ENCODE measurements around the gene HAUS1.
"Not testable (repeated sequence)": the region's sequence is repeated elsewhere in the genome, so short reads cannot be mapped to it uniquely, and the experiment has no call there.

Gene HAUS1

DNA sequence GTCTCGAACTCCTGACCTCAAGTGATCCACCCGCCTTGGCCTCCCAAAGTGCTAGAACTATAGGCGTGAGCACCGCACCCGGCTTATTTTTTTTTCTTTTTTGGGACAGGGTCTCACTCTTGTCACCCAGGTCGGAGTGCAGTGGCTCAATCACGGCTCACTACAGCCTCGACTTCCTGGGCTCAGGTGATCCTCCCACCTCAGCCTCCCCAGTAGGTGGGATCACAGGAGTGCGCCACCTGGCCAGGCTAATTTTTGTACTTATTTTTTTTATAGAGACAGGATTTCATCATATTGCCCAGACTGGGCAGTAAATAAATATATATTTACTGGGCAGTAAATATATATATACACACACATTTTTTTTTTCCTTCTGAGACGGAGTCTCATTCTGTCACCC lies 8.7 kb upstream of the HAUS1 start:
- no peak for DNase-seq

DNA sequence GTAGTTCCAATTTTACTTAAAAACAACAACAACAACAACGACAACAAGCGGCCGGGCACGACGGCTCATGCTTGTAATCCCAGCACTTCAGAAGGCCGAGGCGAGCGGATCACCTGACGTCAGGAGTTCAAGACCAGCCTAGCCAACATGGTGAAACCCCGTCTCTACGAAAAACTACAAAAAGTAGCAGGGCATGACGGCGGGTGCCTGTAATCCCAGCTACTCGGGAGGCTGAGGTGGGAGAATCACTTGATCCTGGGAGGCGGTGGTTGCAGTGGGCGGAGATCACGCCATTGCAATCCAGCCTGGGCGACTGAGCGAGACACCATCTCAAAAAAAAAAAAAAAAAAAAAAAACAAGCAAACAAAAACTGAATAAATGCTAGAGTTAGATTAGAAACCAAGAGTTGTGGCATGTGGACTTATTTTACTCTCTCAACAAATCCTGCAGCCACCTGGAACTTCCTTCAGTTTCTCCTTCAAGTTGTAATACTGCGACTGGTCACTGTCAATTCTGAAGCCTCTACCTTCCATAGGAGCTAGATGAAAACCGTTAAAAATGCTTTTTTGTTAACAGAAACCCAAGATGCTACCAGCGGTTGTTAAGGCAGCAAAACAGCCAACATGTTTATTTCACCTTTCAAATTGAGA lies 7.4 kb upstream of the HAUS1 start:
- DNase-seq, result no peak

DNA sequence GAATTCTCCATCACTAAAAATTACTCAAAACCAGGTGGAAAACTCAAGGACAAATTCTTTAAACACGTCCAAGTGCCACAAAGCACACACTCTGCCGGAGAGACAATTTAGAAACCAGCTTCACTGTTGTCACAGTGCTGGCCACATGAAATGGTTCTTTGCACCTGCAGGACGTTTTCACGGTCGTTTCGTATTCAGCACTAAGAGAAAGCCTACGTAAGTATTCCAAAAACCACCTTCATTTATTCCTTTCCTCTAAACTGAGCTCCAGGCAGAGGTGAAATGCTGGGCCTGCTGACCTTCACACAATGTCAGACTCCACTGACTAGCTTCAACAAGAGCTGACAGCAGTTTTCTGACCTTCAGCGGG lies 6.8 kb upstream of the HAUS1 start:
- no peak for DNase-seq

DNA sequence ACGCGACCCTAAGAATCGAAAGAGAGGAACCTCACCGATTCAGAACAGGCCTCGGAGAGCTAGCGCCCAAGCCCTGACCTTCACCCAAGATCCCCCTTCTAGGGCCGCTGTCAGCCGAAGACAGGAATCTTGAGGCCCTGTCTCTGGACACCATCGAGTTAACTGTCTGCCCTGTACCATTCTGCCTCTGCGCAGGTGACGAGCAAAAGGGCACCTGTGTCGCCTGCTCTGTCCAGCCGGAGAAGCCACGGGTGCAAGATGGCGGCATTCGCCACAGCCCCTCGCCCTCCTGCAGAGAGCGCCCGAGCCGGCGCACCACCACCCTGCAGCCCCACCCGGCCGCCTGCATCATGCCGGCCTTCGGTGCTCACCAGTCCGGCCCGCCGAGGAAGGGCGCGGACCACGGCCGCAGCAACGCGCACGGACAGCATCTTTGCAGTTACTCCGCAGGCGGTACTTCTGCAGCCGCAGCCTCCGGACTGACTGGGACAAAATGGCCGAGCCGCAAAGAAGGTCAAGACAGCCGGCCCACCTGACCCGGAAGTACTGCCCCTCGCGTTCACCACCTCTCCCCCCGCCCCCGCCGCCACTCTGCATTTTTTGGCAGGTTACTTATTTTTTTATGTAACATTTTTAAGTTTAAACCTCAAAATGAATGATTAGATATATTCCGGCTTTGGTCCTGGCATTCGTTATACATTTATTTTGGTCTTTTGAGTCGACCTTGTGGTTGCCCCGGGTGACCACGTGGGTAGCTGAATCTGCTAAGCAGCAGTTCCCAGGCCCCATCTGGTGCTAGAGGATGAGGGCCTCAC lies 6.2 kb upstream of the HAUS1 start, which contains the start of gene ATP5F1A:
Gene ATP5F1A, minus strand, starts transcription at position 496 of the 815 bp plus-strand sequence. Its CDS starts 65 bp downstream, at position 431.
- DNase-seq, result peak; percentile 63

DNA sequence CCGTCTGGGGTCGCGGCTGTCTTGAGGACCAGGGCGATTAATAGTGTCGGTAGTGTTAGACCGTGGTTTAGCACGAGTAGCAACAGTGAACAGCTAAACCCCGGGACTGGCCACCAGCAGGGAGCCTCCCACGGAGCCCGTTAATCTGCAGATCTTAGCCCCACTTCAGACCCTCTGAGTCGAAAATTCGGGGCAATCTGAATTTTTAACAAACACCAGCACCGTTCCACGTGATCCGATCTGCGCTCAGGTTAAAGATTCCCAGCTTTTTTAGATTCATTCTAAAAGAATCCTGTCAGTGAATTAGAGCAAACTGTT lies 5.6 kb upstream of the HAUS1 start:
- no peak for DNase-seq

DNA sequence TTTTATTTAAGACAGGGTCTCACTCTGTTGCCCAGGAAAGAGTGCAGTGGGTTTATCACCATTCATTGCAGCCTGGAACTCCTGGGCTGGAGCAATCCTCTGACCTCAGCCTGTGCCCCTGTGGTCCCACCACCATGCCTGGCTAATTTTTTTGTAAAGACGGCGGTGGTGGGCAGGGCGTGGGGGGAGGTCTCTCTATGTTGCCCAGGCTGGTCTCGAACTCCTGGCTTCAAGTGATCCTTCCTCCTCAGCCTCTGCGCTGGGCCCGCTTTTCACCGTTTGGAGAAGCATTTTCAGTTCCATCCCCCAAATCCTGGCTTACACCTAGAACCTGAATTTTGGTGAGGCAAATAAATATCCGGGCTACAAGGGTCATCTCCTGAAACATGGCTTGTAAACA lies 4.7 kb upstream of the HAUS1 start:
- no peak for DNase-seq

DNA sequence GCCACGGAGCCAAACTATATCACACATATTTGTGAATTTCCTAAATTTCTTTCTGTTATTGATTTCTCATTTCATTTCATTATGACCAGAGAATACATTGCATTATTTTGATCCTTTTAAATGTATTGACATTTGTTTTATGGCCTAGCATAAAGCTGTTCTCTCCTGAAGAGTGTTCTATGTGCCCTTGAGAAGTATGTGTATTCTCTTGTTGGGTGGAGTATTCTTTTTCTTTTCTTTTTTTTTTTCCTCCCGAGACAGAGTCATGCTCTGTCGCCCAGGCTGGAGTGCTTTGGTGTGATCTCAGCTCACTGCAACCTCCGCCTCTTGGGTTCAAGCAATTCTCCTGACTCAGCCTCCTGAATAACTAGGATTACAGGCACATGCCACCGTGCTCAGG lies 5.2 kb downstream of the HAUS1 start:
- DNase-seq, result no peak

DNA sequence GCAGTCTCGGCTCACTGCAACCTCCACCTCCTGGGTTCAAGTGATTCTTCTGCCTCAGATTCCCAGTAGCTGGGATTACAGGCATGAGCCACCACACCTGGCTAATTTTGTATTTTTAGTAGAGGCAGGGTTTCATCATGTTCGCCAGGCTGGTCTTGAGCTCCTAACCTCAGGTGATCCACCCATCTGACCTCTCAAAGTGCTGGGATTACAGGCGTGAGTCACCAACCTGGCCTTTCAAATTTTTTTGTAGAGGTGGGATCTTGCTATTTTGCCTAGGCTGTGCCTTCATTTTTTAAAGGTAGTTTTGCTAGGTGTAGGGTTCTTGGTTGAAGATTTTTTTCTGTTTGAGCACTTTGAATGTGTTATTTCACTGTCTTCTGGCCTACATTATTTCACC lies 6.2 kb downstream of the HAUS1 start:
- no peak for DNase-seq

DNA sequence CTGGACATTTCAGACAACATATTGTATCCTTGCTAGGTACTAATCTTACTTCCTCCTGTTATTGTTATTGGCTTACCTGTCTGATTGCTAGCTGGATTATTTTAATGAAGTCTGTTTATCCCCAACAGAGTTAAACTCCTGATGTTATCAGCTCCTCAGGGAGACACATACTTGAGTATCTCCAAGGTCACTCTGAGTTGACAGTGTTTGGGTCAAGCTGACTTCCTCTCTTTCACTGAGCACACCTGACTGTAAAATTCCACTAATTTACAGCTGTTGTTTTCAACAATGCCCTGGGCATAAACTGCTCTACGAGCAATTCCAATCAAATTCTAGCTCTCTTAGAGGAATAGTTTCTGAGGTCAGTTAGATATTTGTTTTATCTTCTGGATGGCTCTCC lies 9.6 kb downstream of the HAUS1 start:
- no peak for DNase-seq

DNA sequence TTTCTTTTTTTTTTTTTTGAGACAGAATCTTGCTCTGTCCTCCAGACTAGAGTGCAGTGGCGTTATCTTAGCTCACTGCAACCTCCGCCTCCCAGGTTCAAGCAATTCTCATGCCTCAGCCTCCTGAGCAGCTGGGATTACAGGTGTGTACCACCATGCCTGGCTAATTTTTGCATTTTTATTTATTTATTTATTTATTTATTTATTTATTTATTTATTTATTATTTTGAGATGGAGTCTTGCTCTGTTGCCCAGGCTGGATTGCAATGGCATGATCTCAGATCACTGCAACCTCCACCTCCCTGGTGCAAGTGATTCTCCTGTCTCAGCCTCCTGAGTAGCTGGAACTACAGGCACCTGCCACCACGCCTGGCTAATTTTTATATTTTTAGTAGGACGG lies 22.4 kb downstream of the HAUS1 start:
- not testable (repeated sequence) for DNase-seq

DNA sequence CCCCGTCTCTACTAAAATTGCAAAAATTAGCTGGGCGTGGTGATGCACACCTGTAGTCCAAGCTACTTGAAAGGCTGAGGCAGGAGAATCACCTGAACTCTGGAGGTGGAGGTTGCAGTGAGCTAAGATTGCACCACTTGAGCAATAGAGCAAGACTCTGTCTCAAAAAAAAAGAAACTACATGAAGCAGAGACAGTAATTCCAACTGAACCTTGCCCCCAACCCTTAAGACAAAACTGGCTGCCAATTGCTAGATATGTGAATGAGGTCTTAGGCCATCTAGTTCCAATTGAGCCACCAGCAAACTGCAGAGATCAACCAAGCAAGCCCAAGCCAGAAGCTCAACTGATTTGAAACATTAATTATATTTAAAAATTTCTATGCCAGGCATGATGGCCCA lies 25.9 kb downstream of the HAUS1 start:
- no peak for DNase-seq

DNA sequence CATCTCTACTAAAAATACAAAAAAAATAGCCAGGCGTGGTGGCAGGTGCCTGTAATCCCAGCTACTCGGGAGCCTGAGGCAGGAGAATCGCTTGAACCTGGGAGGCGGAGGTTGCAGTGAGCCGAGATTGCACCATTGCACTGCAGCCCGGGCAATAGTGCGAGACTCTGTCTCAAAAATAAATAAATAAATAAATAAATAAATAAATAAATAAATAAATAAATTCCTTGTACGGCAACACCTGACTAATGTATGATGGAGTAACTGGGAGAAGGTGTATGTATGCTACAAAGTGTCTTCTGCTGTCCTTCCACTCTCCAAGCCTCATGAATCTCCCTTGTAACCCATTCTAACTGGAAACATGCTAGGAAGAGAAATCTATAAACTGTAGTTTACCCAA lies 26.4 kb downstream of the HAUS1 start:
- not testable (repeated sequence) for DNase-seq

DNA sequence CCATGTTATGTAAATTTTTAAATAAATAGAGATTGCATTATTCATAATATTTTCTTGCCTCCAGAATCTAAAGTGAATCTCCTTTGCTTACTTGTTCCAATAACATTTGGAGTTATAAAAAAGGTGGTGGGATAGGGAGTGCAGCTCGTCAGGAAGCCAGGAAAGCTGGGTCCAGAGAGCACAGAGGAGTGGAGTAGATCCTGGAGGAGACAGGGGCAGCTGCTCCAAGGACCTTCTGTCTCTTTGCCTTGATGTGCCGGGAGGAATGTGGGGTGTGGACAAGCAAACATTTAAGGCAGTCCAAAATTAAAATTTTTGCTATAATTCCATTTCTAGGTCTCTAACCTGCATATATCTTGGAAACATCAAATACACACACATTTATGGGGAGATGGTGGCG lies 29.3 kb downstream of the HAUS1 start:
- DNase-seq, result no peak

DNA sequence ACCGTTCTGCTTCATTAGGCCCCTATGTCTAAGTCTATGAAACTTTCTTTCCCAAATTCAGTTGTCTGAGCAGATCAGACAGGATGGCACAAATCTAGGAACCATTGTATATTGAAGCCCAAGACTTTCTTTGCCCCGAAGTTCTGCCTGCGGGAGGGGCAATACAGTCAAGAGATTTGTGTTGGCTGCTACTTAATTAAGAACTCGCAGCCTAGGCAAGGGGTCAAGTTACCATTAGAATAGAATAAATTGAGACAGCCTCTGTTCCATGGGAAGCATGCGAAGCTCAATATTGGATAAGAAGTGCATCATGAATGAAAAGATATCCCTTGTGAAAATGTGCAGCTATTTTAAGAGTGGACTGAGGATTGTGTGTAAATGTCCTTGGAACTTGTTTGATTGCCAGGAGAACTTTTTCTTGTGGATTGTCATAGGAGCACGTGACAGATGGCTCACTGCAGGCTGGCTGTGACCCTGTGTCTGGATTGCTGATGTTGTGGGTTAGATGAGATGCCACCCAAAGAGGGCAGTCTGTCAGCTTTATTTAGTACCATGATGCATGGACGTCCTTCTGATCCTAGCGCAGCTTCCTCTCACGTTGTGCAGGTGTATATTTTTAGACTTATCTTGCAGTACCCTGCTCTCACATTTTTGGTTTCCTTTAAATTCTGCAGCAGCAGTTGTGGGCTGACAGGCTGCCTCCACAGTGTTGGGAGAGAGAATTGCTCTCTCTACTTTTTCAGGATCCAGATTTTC lies 30.9 kb downstream of the HAUS1 start:
- no peak for DNase-seq

DNA sequence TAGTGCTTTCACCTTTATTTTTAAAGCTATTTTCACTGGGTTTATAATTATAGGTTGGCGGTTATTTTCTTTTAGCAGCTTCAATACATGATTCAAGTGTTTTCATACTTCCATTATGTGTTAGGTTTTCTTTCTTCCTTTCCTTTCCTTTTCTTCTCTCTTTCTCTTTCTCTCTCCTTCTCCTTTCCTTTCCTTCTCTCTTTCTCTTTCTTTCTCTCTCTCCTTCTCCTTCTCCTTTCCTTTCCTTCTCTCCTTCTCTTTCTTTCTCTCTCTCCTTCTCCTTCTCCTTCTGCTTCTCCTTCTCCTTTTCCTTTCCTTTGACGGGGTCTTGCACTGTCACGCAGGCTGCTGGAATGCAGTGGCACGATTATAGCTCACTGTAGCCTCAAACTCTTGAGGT lies 36.0 kb downstream of the HAUS1 start:
- no peak for DNase-seq

DNA sequence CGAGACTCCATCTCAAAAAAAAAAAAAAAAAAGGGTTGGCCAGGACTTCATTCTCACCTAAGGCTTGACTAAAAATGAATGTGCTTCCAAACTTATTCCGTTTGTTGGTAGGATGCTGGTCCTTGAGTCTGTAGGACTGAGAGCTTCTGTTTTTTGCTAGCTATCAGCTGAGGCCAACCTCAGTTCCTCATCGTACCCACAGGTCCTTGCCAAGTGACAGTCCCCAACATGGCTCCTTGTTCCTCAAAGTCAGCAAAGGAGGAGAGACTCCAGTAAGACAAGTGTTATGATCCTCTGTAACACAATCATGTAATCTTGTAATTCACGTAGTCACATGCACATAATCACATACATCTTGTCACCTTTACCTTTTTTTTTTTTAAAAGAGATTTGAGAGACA lies 37.0 kb downstream of the HAUS1 start:
- no peak for DNase-seq

DNA sequence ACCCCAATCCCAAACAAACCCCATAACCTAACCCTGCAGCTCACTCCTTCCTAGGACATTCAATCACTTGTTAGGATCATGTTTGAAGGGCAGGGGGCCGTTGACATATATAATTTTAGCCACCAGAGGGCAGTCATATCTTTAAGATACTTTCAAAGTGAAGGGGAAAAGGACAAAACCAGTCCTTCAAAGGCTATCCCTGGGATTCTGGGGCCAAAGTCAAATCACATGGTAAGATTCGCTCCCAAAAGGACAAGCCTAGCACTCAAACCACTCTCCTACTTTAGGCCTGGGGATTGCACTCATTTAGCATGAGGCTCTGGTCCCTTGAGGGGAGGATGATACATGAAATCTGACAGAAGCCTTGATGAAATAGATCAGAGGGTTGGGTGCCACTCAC lies 44.6 kb downstream of the HAUS1 start:
- DNase-seq, result peak; percentile 54

DNA sequence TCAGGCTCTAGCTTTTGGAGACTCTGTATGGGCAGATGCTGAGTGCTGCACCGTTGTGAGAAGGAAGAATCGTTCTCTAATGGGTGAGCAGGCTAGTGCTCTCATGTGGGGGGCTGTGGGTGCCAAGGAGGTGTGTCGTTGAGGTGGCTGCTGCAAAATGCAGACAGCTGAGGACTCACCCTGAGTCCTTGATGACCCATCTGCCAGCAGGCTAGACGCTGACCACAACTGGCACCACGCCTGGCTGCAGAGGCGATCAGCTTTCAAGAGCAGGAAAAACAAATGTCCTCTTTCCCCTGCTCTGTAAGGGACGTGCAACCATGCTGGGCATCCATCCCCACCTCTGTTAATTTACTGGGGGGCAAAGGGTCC lies 48.2 kb downstream of the HAUS1 start:
- peak; percentile 53 for DNase-seq

DNA sequence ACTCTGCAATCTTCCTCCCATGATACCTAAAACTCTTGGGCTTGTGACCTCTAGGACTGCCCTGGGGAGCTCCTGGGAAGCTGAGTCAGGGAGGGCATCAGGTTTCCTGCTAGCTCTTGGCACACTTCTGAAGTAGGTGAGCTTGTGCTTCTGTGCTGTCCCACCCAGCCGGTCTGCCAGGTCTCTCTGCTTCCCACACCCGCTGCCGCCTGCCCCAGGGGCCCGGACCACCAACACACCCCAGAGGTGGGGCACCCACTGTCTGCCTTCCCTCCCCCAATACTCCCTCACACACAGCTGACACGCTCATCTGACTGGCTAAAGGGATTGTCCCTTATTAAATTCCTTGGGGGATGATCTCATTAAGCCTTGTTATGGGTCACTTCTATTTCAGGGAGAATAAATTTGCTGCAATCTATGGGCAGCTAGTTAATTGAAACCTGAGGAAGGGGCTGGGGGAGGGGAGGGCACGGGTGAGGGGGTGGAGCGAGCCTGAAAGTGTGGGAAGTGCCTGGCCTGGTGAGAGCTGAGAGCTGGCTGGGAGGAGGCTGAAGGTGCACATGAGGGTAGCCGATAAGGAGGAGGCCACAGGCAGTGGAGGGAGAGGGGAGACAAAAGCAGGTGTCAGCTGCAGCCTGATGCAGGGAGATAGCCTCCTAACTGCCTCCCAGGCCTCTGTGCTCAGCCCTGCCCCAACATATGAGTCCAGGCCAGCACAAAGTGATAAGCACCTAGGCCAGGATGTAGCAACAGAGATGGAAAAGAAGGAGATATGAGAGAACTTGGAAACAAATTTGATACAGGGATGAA lies 48.8 kb downstream of the HAUS1 start:
- DNase-seq, result peak; percentile 51

DNA sequence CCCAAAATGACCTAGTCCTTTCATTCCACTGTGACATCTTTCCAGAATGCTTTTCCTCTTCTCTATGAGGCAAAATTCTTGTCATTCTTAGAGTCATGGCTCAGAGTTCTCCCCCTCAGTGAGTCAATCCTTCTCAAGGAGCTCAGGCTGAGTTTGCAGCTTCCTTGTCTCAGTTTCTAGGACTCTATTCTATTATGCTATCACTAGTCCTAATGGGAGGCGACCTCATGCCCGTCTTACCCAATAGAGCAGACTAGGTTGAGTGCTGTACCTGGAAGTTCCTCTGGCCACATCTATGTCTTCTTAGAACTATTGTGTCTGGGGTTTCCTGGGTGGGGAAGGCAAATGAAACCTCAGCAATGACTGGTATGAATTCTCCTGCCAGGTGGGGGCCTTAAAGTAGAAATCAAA lies 51.5 kb downstream of the HAUS1 start:
- DNase-seq, result no peak

DNA sequence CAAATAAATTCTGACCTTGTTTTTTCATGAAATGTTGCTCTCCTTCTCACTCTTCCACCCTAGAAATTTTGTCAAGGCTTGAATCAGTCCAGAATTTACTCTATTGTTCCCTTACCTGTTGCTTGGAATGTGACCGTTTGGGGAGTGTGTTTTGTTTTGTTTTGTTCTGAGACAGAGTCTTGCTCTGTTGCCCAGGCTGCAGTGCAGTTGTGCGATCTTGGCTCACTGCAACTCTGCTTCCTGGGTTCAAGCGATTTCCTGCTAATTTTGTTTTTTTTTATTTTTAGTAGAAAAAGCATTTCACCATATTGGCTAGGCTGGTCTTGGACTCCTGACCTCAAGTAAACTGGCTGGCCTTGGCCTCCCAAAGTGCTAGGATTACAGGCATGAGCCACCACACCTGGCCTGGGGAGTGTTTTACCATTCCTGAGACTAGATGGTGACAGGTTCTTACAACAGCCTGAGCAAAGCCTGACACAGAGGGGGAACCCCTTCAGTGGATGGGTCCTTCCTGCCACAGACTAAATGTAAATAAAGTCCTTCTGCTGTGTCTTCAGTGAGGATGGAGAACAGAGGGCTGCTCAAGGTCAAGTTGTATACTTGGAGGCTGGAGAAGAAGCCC lies 52.0 kb downstream of the HAUS1 start:
- DNase-seq, result no peak

DNA sequence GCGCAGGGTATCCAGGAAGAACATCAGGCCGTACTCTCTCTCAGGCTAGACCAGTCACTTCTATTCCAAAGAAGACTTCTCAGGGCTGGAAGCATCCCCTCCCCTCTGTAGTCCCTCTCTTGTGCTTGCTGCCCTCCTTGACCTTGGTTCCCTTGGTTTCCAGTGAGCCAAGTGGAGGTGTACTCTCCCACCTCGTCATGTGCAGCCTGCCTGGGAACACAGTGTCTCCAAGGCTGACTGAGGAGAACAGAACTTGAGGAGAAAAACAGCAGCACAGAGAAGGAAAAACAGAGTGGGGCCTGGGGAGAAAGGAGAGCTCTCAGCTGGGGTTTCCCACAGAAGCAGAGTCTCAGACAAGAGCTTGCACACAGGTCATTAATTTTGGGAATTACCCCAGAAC lies 52.7 kb downstream of the HAUS1 start:
- DNase-seq, result no peak

DNA sequence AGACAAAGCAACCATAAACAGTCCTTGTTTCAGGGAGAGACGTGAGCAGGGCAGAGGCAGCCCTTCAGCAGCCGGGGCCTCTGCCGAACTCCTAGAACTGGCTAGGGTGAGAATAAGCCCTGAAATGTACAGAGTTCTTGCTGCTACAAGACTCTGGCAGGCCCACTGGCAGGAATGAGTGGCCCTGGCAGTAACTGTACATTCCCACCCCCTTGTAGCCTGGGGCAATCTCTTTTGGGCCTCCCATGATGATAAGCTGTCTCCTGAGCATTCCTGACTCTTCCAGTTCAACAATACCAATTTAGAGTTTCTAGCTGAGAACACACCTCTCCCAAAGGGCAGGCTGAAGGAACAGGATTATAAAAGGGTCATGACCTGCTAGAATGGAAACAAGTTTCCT lies 54.3 kb downstream of the HAUS1 start:
- DNase-seq, result no peak

All from NCI-H510A treated with DMSO at 0.1 percent for 48 hours (cell line).